Ovary (tissue), 9 donors: ENCODE data around the gene GXYLT2. TPM values are rescaled to one million over a fixed set of nuclear protein-coding genes. Genes with fewer than 3 reads are reported as not detected.

Experiments
- DNase-seq, 5 donors: peaks; one replicate each; pipeline ENCODE4 v3.0.0-alpha.2; 2019 to 2020
- H3K27ac ChIP-seq, 2 donors: fragments of 200-600 bp; one replicate each; pipeline versions ENCODE4 v1.5.1 to v1.8.0; 2019 to 2022
- H3K27me3 ChIP-seq: fragments of 200-600 bp; one replicate; pipeline ENCODE4 v1.8.0; 2022
- H3K36me3 ChIP-seq: fragments of 200-600 bp; sonication (generic); one replicate; pipeline ENCODE4 v1.5.1; 2019
- H3K4me1 ChIP-seq: one replicate; pipeline ENCODE4 v1.8.1; 2013; ENCODE audit warnings: mild to moderate bottlenecking, moderate library complexity; ENCODE audit not compliant: insufficient read depth
- H3K4me3 ChIP-seq: fragments of 200-600 bp; sonication (generic); one replicate; pipeline ENCODE4 v1.5.1; 2017
- H3K9me3 ChIP-seq, 2 donors: fragments of 200-600 bp in 1 of 2; sonication (generic) in 1 of 2; one replicate each; pipeline versions ENCODE4 v1.5.1 to v1.8.1; 2013 to 2019; ENCODE audit warnings: mild to moderate bottlenecking in 1 of 2, moderate library complexity in 1 of 2
- EP300 ChIP-seq: sonication (generic); formaldehyde crosslinking; IDR thresholded peaks from one replicate; pipeline ENCODE4 v1.6.1; 2017; ENCODE audit warnings: antibody characterized with exemption
- POLR2A ChIP-seq: fragments of 450-650 bp; IDR thresholded peaks from one replicate; pipeline ENCODE4 v1.6.1; 2017; ENCODE audit warnings: antibody characterized with exemption, mild to moderate bottlenecking, moderate library complexity
- WGBS, 3 donors: extraction: QIAGEN DNeasy Blood & Tissue Kit in 1 of 3; methylation state at CpG; one replicate each; pipeline versions ENCODE4 v1.1.5 to v1.1.7; 2013 to 2017; 5-methylcytosine and 5-hydroxymethylcytosine counted together
- intact Hi-C, 4 donors: fragments of 100-400 bp; cut with DNase I; formaldehyde crosslinking; loops; one replicate each; pipeline versions ENCODE4 v1.11.0 to v1.15.1; 2022 to 2023
- polyA plus RNA-seq, 2 donors: library from polyadenylated mRNA; stranded (reverse); fragments of 200-250 nt in 1 of 2; fragments of 350-450 nt in 1 of 2; fragmentation: Illumina TruSeq in 1 of 2; extraction: RNeasy Lipid Tissue Mini Kit (QIAGEN cat#74804) in 1 of 2; gene quantifications; one replicate each; pipeline ENCODE4 v1.2.3, GENCODE V29; 2013 to 2014
- total RNA-seq, 7 donors: library from RNA; depleted of rRNA in 2 of 7; stranded (reverse); fragments of >200 nt in 2 of 7; fragmentation: NEBNext Ultra II Directional in 3 of 7; extraction: Animal tissue kit (Norgen Biotek cat#: 25700) in 3 of 7; gene quantifications; one replicate each; pipeline versions ENCODE4 v1.1.0 to v1.2.4, GENCODE V29; 2016 to 2023
- TF ChIP-seq, protein P1 (sequence below), 3 donors: fragments of 450-650 bp in 2 of 3; fragments of 200-600 bp in 1 of 3; IDR thresholded peaks; one replicate each; pipeline versions ENCODE4 v1.5.1 to v1.8.0; 2016 to 2022; ENCODE audit warnings: antibody characterized with exemption in 3 of 3, mild to moderate bottlenecking in 1 of 3
- donor health status: DM: no; HTN: no; CAD: no; lungs with moderate emphysema.
- donor health status: DM: no; HTN: no; CAD: no.
- donor health status: Bipolar disorder and iron deficiency.
- donor health status: DM: yes; HTN: yes; CAD: no.
- donor health status: DM: no; HTN: no; CAD: no.
- donor health status: DM: yes; HTN: yes; CAD: no.

The GXYLT2 gene
- total and polyA plus RNA-seq, 9 donors = 9.4 to 86.0 (median 43.7) TPM

DNA sequence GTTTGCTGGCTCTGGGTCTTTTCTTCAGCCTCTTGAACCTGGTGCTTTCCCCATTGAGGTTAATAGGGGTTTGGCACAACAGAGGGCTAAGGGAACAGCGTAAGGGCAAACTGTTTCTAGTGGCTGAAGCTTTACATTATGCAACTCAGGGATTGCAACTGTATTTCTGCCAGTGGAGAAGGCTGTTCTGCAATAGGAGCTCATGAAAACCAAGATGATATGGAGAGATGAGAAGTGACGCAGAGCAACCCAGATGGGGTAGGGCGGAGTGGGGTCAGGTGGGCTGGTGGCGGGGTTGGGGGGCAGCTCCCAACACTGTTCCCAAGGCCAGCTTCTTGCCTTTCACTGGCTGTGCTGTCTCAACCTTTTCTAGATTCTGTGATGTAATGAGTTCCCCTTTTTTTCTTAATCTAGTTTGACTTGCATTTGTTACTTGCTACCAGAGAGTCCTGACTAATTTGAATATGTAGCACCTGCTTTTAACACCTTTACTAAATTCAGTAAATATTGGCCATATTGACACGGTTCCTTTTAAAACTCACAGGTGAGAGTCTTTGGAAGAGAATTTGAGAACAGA lies 7.2 kb downstream of the GXYLT2 start:
- Histone ChIP-seq H3K27me3 (no peaks in the 10 kb centered on the region), H3K36me3 (no peaks in the 10 kb centered on the region), H3K27ac (no peak overlapping the region), H3K4me1 (peaks cover 8% of the 10 kb centered on the region), H3K4me3 (no peak overlapping the region), H3K9me3 (no peaks in the 10 kb centered on the region)
- no peak for DNase-seq
- WGBS, 3 donors = 96% methylated on average over 5 of the region's 5 CpGs
- TF ChIP-seq, protein P1, sequence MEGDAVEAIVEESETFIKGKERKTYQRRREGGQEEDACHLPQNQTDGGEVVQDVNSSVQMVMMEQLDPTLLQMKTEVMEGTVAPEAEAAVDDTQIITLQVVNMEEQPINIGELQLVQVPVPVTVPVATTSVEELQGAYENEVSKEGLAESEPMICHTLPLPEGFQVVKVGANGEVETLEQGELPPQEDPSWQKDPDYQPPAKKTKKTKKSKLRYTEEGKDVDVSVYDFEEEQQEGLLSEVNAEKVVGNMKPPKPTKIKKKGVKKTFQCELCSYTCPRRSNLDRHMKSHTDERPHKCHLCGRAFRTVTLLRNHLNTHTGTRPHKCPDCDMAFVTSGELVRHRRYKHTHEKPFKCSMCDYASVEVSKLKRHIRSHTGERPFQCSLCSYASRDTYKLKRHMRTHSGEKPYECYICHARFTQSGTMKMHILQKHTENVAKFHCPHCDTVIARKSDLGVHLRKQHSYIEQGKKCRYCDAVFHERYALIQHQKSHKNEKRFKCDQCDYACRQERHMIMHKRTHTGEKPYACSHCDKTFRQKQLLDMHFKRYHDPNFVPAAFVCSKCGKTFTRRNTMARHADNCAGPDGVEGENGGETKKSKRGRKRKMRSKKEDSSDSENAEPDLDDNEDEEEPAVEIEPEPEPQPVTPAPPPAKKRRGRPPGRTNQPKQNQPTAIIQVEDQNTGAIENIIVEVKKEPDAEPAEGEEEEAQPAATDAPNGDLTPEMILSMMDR (IDR thresholded peaks at IDR 0.05) = no peak
- no peak for TF ChIP-seq POLR2A
- TF ChIP-seq EP300 = no peak
- intact Hi-C loops = no loop called here

DNA sequence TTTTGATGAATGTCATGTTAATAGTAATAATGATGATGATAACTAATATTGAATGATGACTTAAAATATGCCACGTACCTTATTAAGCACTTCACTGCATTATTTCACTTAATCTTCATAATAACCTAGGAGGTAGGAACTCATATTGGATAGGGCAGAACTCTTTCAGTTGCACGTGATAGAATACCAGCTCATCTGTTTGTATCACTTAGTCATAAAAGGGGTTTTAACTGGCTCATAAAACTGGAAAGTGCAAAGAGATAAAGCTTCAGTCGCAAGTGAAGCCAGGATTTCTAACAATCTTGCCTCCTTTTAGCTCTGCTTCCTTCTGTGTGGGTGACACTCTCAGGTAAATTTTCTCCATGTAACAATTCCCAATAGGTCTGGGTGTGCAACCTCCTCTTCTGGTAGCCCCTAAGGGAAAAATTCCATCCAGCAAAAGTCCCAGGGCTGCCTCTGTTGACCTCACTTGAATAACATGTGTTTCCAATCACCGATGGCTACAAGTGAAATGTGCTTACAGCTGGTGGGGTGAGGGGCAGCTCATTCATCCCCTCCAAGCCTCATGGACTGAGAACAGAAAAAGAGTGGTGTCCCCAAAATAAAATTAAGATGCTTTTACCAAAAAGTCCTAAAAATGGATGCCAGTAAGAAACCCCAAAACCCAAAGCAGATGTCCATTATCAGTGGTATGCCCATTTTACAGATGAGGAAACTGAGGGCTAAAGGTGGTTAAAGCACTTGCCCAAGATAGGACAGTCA lies 9.3 kb downstream of the GXYLT2 start:
- Histone ChIP-seq H3K4me1 (peaks cover 3% of the 10 kb centered on the region), H3K36me3 (no peaks in the 10 kb centered on the region), H3K9me3 (no peaks in the 10 kb centered on the region), H3K4me3 (no peak overlapping the region), H3K27ac (no peak overlapping the region), H3K27me3 (no peaks in the 10 kb centered on the region)
- intact Hi-C loops = no loop called here
- DNase-seq = no peak
- 32 to 33% (median 33%) methylated on average over 4 of the region's 4 CpGs for WGBS, 3 donors
- TF ChIP-seq POLR2A = no peak
- TF ChIP-seq, protein P1 (IDR thresholded peaks at IDR 0.05) = no peak
- TF ChIP-seq EP300 = no peak

DNA sequence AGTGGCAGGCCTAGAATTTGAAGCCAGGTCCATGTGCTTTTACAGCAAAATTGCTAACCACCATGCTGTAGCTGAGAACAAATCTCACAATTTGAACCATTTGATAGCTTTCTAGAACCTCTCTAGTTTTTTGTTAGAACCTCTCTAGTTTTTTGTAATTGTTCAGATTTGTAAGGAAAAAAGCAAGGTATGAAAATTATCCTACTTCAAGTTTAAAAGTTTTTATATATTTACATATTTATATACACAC lies 9.8 kb downstream of the GXYLT2 start:
- no peaks in the 10 kb centered on the region for H3K27me3 ChIP-seq
- H3K9me3 ChIP-seq = no peaks in the 10 kb centered on the region
- H3K4me1 ChIP-seq = peaks cover 2% of the 10 kb centered on the region
- no peak for DNase-seq
- H3K4me3 ChIP-seq = no peak overlapping the region
- H3K27ac ChIP-seq = no peak overlapping the region
- TF ChIP-seq, protein P1 (IDR thresholded peaks at IDR 0.05) = no peak
- TF ChIP-seq POLR2A (no peak), EP300 (no peak)
- intact Hi-C loops = no loop called here
- H3K36me3 ChIP-seq = no peaks in the 10 kb centered on the region

DNA sequence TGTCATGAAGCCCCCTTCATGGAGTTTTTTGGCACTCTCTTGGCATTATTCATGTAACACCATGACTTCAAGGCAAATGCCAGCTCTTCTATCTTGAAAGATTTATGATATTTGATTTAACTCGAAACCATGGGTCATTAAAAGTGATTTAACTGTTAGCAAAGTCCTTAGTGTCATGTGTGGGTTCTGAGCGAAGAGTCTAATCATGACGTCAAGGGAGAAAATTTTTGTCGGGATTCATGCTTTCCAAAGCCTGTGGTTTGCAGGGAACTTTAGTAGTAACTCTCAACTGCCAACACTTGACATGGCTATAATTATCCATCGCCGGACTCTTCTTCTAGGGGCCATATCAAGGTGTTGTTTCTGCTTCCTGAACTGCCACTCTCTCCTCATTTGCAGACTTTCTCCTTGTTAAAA lies 11.5 kb downstream of the GXYLT2 start:
- Histone ChIP-seq H3K27me3 (no peaks in the 10 kb centered on the region), H3K9me3 (no peaks in the 10 kb centered on the region), H3K4me3 (no peak overlapping the region), H3K4me1 (peaks cover 3% of the 10 kb centered on the region), H3K36me3 (no peaks in the 10 kb centered on the region), H3K27ac (no peak overlapping the region)
- no peak for DNase-seq
- TF ChIP-seq, protein P1 (IDR thresholded peaks at IDR 0.05) = no peak
- no peak for TF ChIP-seq POLR2A
- TF ChIP-seq EP300 = no peak
- 62 to 78% (median 71%) methylated on average over 6 of the region's 6 CpGs for WGBS, 3 donors
- intact Hi-C loops = no loop called here
